ENCODE data around the gene SOD1.

The SOD1 gene

DNA sequence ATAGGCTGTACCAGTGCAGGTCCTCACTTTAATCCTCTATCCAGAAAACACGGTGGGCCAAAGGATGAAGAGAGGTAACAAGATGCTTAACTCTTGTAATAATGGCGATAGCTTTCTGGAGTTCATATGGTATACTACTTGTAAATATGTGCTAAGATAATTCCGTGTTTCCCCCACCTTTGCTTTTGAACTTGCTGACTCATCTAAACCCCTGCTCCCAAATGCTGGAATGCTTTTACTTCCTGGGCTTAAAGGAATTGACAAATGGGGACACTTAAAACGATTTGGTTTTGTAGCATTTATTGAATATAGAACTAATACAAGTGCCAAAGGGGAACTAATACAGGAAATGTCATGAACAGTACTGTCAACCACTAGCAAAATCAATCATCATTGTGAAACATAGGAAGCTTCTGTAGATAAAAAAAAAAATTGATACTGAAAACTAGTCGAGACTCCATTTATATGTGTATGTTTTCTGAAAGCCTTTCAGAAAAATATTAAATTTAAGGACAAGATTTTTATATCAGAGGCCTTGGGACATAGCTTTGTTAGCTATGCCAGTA, 7.0 kb downstream of the SOD1 start:
- H3K4me1 ChIP-seq (ENCODE audit: insufficient read depth, low read length): peaks cover 21% of the 10 kb centered on the region
- H3K36me3 ChIP-seq (ENCODE audit: insufficient read depth, low read length): peaks cover 3% of the 10 kb centered on the region; the same call in 1 of the 2 replicates
- H3K9ac ChIP-seq (ENCODE audit: low read depth, low read length): no peak overlapping the region
- no peaks in the 10 kb centered on the region for H3K9me3 ChIP-seq (ENCODE audit: control insufficient read depth, insufficient read depth, low read length)

DNA sequence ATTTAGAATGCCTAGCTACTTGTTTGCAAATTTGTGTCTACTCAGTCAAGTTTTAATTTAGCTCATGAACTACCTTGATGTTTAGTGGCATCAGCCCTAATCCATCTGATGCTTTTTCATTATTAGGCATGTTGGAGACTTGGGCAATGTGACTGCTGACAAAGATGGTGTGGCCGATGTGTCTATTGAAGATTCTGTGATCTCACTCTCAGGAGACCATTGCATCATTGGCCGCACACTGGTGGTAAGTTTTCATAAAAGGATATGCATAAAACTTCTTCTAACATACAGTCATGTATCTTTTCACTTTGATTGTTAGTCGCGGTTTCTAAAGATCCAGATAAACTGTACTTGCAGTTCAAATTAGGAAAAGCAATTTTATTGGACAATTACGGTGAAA, 7.6 kb downstream of the SOD1 start:
- Histone ChIP-seq H3K36me3 (ENCODE audit: insufficient read depth, low read length) (peaks cover 3% of the 10 kb centered on the region; the same call in 1 of the 2 replicates), H3K4me1 (ENCODE audit: insufficient read depth, low read length) (peaks cover 21% of the 10 kb centered on the region), H3K9ac (ENCODE audit: low read depth, low read length) (no peak overlapping the region), H3K9me3 (ENCODE audit: control insufficient read depth, insufficient read depth, low read length) (no peaks in the 10 kb centered on the region)

DNA sequence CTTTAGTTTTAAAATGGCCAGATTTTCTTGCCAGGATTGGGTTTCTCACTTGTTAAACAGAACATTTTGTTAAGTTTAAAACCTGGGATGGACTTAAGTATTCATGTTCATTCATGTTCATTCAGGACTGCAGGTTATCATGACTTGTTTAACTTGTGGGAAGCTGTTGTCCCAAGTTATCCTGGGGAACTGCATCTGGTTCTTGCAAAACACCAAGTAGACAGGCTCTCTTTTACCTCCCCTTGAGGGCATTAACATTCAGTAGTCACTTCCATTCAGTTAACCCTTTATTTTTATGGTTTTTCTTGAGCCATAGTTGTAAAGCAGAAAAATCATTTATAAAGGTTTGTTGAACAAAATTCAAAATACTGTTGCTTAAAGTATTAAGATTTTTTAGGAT, 8.1 kb downstream of the SOD1 start:
- Histone ChIP-seq H3K9me3 (ENCODE audit: control insufficient read depth, insufficient read depth, low read length) (no peaks in the 10 kb centered on the region), H3K4me1 (ENCODE audit: insufficient read depth, low read length) (peaks cover 21% of the 10 kb centered on the region), H3K36me3 (ENCODE audit: insufficient read depth, low read length) (peaks cover 3% of the 10 kb centered on the region; the same call in 1 of the 2 replicates), H3K9ac (ENCODE audit: low read depth, low read length) (no peak overlapping the region)

DNA sequence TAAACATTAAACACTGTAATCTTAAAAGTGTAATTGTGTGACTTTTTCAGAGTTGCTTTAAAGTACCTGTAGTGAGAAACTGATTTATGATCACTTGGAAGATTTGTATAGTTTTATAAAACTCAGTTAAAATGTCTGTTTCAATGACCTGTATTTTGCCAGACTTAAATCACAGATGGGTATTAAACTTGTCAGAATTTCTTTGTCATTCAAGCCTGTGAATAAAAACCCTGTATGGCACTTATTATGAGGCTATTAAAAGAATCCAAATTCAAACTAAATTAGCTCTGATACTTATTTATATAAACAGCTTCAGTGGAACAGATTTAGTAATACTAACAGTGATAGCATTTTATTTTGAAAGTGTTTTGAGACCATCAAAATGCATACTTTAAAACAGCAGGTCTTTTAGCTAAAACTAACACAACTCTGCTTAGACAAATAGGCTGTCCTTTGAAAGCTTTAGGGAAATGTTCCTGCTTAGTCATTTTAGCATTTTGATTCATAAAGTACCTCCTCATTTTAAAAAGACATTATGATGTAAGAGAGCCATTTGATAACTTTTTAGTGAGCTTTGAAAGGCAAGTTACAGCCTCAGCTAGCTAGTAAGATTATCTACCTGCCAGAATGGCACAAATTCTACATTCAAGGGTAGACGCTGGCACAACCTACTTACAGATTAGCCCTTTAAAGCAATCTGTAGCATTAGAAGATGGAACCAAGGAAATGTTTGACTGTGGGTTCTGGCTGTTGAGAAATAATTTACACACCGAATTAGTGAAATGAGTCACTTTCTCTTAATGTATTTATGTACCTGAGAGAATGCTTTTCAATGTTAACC, 9.4 kb downstream of the SOD1 start:
- Histone ChIP-seq H3K9ac (ENCODE audit: low read depth, low read length) (no peak overlapping the region), H3K4me1 (ENCODE audit: insufficient read depth, low read length) (peaks cover 21% of the 10 kb centered on the region), H3K36me3 (ENCODE audit: insufficient read depth, low read length) (peaks cover 3% of the 10 kb centered on the region; the same call in 1 of the 2 replicates), H3K9me3 (ENCODE audit: control insufficient read depth, insufficient read depth, low read length) (no peaks in the 10 kb centered on the region)

DNA sequence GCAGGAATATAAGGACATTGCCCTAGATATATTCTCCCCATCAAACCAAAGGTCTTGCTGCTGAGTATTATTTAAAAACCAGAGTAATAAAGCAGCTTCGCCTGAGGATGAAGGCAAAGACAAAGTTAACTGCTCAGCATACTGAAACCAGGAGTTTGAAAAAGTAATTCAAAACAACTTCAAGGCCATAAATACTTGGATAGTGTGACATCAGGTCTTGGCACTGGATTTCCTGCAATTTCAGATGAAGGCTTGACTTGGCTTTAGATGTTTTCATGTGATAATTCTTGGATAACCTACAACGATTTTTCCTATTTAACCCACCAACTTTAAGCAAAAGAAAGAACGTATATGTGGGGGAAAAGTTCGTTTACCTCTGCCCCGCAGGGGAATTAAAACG, 10.6 kb downstream of the SOD1 start:
- peaks cover 3% of the 10 kb centered on the region; the same call in 1 of the 2 replicates for H3K36me3 ChIP-seq (ENCODE audit: insufficient read depth, low read length)
- H3K4me1 ChIP-seq (ENCODE audit: insufficient read depth, low read length): peaks cover 21% of the 10 kb centered on the region
- no peak overlapping the region for H3K9ac ChIP-seq (ENCODE audit: low read depth, low read length)
- no peaks in the 10 kb centered on the region for H3K9me3 ChIP-seq (ENCODE audit: control insufficient read depth, insufficient read depth, low read length)

DNA sequence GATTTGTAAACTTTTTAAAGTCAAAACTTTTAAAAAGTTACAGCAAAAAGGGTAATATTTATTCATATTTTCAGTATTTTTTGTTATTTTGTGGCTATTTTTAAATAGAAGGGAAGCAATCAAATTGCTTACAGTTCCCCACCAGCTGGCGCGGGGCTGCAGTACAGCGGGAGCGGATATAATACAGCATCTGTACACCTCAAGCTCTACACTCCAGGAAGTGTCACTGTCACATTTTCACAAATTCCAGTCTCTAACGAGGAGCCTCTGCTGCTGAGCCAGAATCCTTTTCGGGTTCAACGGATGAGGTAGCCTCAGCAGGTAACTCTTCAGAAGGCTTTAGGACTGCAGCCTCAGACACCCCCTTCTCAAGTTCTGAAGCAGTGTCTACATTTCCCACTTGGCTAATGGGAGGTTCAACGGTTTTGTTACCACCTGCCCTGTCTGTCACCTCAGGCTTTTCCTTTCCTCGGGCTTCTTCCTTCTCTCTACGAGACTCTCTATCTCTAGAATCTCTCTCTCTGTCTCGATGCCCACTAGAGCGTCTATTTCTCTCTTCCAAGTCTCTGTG, 11.7 kb downstream of the SOD1 start:
- Histone ChIP-seq H3K9ac (ENCODE audit: low read depth, low read length) (no peak overlapping the region), H3K36me3 (ENCODE audit: insufficient read depth, low read length) (peaks cover 3% of the 10 kb centered on the region; the same call in 1 of the 2 replicates), H3K9me3 (ENCODE audit: control insufficient read depth, insufficient read depth, low read length) (no peaks in the 10 kb centered on the region), H3K4me1 (ENCODE audit: insufficient read depth, low read length) (peaks cover 19% of the 10 kb centered on the region)

DNA sequence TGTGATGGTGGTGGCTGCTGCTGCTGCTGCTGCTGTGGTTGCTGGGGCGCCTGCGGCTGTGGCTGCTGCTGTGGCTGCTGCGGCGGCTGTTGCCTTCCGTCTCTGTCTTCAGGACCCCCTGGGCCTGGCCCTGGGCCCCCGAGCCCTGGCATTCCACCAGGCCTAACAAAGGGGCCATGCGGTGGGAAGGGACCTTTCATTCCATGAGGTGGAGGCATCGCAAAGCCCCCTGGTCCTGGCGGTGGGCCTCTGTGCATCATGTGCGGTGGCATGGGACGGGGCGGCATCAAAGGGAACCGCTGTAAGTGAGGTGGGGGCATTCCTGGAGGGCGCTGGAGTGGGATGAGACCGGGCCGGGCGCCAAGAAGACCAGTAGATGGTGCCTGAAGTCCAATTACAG, 12.4 kb downstream of the SOD1 start:
- Histone ChIP-seq H3K9ac (ENCODE audit: low read depth, low read length) (no peak overlapping the region), H3K36me3 (ENCODE audit: insufficient read depth, low read length) (peaks cover 3% of the 10 kb centered on the region; the same call in 1 of the 2 replicates), H3K4me1 (ENCODE audit: insufficient read depth, low read length) (peaks cover 14% of the 10 kb centered on the region; the same call in 1 of the 2 replicates), H3K9me3 (ENCODE audit: control insufficient read depth, insufficient read depth, low read length) (no peaks in the 10 kb centered on the region)

DNA sequence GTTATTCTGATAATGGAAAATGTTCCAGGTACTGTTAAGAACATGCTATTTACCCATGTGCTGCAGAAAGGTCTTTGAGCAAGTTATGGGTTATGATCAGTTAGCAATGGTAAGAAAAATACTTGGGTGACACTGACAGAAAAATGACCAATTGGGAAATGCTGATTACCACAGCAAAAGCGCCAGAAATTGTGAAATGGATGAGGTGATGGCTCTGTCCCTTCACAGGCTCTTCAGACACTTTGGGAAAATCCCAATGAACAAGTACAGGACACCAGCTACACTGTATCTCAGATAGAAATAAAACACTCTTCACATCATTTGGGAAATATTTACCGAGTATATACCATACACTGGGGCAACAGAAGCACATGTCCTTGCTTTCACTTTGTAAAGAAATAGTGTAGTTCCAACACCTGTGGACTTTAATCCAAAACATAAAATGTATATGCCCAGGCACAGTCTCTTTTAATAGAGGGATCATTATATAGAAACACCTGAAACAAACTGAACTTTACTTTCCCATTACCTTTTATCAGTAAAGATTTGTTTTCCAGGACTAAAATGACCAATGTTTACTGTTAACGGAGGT, 13.9 kb downstream of the SOD1 start:
- no peaks in the 10 kb centered on the region for H3K9me3 ChIP-seq (ENCODE audit: control insufficient read depth, insufficient read depth, low read length)
- peaks cover 7% of the 10 kb centered on the region; the same call in 1 of the 2 replicates for H3K4me1 ChIP-seq (ENCODE audit: insufficient read depth, low read length)
- peaks cover 3% of the 10 kb centered on the region; the same call in 1 of the 2 replicates for H3K36me3 ChIP-seq (ENCODE audit: insufficient read depth, low read length)
- H3K9ac ChIP-seq (ENCODE audit: low read depth, low read length): no peak overlapping the region

DNA sequence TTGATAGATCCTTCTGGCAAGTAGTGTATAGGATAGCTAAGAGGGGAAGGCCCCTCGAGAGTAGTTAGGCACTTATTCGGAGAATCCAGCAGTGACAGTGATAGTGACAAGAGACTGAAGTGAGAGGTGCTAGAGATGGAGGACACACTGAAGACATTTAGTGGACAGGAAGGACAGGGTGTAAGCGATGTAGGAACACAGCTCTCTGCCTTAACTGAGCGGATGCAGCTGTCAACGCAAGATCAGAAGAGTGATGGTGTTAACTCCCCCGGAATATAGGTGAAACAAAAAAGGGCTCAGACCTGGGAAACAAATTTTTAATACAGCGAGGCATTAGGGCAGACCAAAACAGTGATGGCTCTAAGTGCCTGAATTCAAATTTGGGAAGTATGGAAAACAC, 15.8 kb downstream of the SOD1 start:
- Histone ChIP-seq H3K9ac (ENCODE audit: low read depth, low read length) (no peak overlapping the region), H3K4me1 (ENCODE audit: insufficient read depth, low read length) (no peaks in the 10 kb centered on the region), H3K9me3 (ENCODE audit: control insufficient read depth, insufficient read depth, low read length) (no peaks in the 10 kb centered on the region), H3K36me3 (ENCODE audit: insufficient read depth, low read length) (no peaks in the 10 kb centered on the region; the same call in 1 of the 2 replicates)

DNA sequence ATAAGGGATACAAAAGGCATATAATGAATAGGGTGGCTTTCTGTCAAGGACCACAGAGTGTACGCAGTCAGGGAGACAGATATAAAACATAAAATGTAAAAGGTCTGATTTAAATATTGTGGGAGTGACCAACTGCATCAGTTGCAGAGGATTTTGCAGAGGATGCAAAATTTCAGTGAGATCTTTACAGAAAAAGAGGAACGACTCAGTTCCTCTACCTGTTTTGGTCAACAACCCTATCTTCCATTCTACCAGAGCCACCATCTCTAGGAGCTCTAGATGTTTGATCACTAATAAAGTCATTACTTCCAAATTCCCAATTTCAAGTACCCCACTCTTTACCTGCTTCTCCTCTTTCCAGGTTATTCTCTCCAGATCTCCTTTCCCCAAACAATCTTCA, 16.5 kb downstream of the SOD1 start:
- Histone ChIP-seq H3K36me3 (ENCODE audit: insufficient read depth, low read length) (peaks cover 2% of the 10 kb centered on the region; the same call in 1 of the 2 replicates), H3K9me3 (ENCODE audit: control insufficient read depth, insufficient read depth, low read length) (no peaks in the 10 kb centered on the region), H3K4me1 (ENCODE audit: insufficient read depth, low read length) (no peaks in the 10 kb centered on the region), H3K9ac (ENCODE audit: low read depth, low read length) (no peak overlapping the region)

DNA sequence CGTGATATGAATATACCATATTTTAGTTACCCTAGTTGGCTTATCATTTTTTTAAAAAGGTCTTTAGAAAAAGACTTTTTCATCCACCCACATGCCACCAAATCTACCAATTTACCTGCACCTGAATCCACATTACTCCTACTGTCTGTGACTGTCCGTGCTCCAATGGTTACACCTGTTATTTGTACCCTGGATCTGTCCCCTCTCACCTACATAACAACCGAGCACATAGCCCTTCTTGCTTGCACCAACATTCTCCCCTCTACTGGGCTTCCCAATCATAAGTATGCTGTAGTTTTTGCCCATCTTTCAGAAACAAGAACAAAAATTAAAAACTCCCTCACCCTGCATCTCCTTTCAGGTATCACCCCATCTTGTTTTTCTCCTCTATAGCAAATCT, 17.6 kb downstream of the SOD1 start:
- H3K9me3 ChIP-seq (ENCODE audit: control insufficient read depth, insufficient read depth, low read length): no peaks in the 10 kb centered on the region
- no peaks in the 10 kb centered on the region for H3K4me1 ChIP-seq (ENCODE audit: insufficient read depth, low read length)
- no peak overlapping the region for H3K9ac ChIP-seq (ENCODE audit: low read depth, low read length)
- H3K36me3 ChIP-seq (ENCODE audit: insufficient read depth, low read length): 0 out of 2 replicates have a peak, but pooled peaks cover 2% of the 10 kb centered on the region

DNA sequence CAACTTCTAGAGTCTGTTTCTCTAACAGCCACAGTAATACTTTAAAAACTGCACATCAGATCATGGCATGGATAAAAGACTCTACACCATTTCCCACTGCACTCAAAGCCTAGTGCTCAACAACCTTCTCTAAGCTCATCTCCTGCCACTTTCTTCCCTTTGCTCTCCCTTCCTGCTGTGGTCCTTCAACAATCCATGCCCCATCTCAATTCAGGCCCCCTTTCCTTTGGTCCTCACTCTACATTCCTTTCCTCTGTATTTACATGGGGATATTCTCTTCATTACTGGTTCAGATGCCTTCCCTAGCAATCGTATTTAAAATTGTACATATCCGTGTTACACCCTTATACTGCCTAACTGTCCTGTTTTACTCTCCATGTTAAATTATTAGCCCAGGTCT, 19.0 kb downstream of the SOD1 start:
- Histone ChIP-seq H3K4me1 (ENCODE audit: insufficient read depth, low read length) (no peaks in the 10 kb centered on the region), H3K9me3 (ENCODE audit: control insufficient read depth, insufficient read depth, low read length) (no peaks in the 10 kb centered on the region), H3K36me3 (ENCODE audit: insufficient read depth, low read length) (peaks cover 2% of the 10 kb centered on the region; the same call in 1 of the 2 replicates), H3K9ac (ENCODE audit: low read depth, low read length) (no peak overlapping the region)

DNA sequence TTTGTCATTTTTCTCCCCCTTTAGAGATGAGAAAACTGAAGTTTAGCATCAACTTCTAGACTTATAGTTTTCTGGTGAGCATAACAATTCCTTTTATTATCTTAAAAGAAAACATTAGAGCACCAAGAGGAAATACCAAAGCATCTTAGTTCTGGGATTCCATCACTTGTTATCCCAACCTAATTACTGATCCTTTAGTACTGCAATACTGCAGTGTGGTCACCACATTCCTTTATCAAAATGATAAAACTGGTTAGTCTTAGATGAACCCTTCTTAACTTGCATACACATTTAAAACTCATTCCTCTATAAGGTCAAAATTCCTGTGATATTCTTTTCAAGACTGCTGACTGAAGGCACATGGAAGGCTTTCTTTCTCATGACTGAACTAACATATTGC, 23.1 kb downstream of the SOD1 start:
- Histone ChIP-seq H3K4me1 (ENCODE audit: insufficient read depth, low read length) (no peaks in the 10 kb centered on the region), H3K36me3 (ENCODE audit: insufficient read depth, low read length) (peaks cover 9% of the 10 kb centered on the region; the same call in 1 of the 2 replicates), H3K9me3 (ENCODE audit: control insufficient read depth, insufficient read depth, low read length) (no peaks in the 10 kb centered on the region), H3K9ac (ENCODE audit: low read depth, low read length) (no peak overlapping the region)

DNA sequence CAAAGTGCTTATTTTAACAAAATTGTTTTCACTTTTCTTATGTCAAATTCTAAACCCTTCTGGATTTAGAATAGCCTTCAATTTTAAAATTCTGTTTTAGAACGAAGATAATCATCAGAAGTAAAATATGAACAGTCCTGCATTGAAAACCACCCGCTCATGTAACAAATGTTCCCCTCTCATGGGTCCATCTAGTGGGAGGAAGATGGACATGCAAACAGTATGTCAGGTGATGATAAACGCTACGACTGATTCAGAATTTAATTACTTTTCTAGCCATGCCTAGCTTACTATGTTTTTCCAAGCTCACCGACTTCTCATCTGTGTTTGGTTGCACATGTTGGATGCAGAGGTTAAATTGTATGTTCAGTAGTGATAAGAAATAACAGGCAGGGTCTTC, 23.5 kb downstream of the SOD1 start:
- Histone ChIP-seq H3K9me3 (ENCODE audit: control insufficient read depth, insufficient read depth, low read length) (no peaks in the 10 kb centered on the region), H3K36me3 (ENCODE audit: insufficient read depth, low read length) (peaks cover 9% of the 10 kb centered on the region; the same call in 1 of the 2 replicates), H3K9ac (ENCODE audit: low read depth, low read length) (no peak overlapping the region), H3K4me1 (ENCODE audit: insufficient read depth, low read length) (no peaks in the 10 kb centered on the region)

All from ES-I3 (cell line).